Memory B cell (primary cell): ENCODE measurements around the gene RIOX2.
A peak's percentile ranks its signal among the peaks of the same experiment; 100 is the strongest.

Experiments used
- ATAC-seq: fragments of 150-1000 bp; cut with Tn5 transposase; 2 replicates; pipeline ENCODE4 v1.10.0; 2021; ENCODE audit warnings: low read depth, mild to moderate bottlenecking, moderate library complexity
- DNase-seq, 2 donors: peaks; one replicate each; pipeline ENCODE4 v3.0.0; 2022; ENCODE audit warnings: low spot score in 2 of 2
- H3K27ac Mint-ChIP-seq: one replicate; pipeline ENCODE4 v1.8.0; 2022; ENCODE audit warnings: mild to moderate bottlenecking, moderate library complexity, mixed read lengths
- H3K27me3 Mint-ChIP-seq: one replicate; pipeline ENCODE4 v1.8.0; 2022; ENCODE audit warnings: mixed read lengths
- H3K36me3 Mint-ChIP-seq: one replicate; pipeline ENCODE4 v1.8.0; 2022; ENCODE audit warnings: mild to moderate bottlenecking, mixed read lengths
- H3K4me1 Mint-ChIP-seq: one replicate; pipeline ENCODE4 v1.8.0; 2022; ENCODE audit warnings: mixed read lengths
- H3K4me3 Mint-ChIP-seq: one replicate; pipeline ENCODE4 v1.8.0; 2022; ENCODE audit warnings: mild to moderate bottlenecking, moderate library complexity, mixed read lengths
- H3K9me3 Mint-ChIP-seq: one replicate; pipeline ENCODE4 v1.8.0; 2022; ENCODE audit warnings: mixed read lengths

Gene RIOX2

DNA sequence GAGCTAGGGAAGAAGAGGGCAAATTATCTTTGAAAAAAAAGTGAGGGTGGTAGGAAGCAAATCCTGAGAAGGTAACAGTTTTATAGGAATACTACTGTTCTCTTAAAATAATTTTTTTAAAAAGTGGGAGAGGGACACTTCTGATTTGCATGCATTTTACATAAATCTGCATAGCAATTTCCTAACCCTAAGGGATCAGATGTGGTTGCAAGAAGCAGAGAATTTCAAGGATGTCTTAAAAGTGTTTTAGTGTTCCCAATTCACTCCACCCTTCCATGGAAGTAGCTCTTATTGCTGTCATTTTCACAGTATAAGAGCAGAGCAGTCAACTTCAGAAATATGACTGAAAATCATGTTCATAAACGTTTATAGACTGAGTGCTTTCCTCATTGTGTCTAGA lies 27.8 kb upstream of the RIOX2 start:
- Mint-ChIP-seq H3K4me3 (no peak overlapping the region), H3K4me1 (peaks cover 4% of the 10 kb centered on the region), H3K9me3 (no peaks in the 10 kb centered on the region), H3K27ac (no peak overlapping the region), H3K36me3 (no peaks in the 10 kb centered on the region), H3K27me3 (peaks cover 1% of the 10 kb centered on the region)
- DNase-seq (no peak), ATAC-seq (no peak)

DNA sequence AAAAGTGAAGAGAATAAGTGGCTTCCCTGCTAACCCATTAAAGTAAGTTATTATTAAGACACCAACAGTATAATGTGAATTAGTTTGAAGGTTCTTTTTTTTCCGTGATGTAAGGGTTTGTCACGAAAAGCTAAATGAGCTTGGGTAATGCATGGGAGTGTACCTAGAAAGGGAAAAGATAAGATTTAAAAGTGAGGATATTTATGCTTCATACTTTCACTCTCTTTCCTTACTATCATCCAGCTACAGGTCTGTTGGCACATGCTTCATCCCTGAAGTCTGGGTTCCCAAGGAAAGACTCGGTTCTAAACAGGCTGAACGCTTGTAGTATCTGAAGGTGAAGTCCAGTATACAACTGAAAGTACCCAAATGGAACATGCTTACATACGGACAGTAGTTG lies 26.9 kb upstream of the RIOX2 start:
- H3K4me3 Mint-ChIP-seq = no peak overlapping the region
- no peaks in the 10 kb centered on the region for H3K36me3 Mint-ChIP-seq
- no peak for DNase-seq
- ATAC-seq = no peak
- H3K27ac Mint-ChIP-seq = no peak overlapping the region
- H3K9me3 Mint-ChIP-seq = no peaks in the 10 kb centered on the region
- peaks cover 1% of the 10 kb centered on the region for H3K27me3 Mint-ChIP-seq
- H3K4me1 Mint-ChIP-seq = peaks cover 4% of the 10 kb centered on the region

DNA sequence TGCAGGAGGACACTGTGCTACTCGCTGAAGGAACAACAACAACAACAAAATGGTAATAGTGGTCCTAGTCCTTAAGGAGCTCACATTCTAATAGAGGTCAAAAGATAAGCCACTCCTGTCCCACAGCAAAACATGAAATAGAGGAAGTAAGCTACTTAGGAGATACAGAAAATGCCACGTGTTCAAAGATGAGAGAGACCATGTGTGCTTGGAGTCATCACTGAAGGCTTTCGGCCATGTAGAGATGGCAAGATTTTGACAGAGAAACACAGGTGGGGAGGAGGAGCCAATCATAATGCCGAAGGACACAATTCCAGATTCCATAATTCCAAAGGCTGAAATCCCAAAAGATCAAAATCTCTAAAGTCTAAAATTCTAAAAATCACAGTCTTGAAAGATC lies 24.8 kb upstream of the RIOX2 start:
- Mint-ChIP-seq H3K4me1 (no peaks in the 10 kb centered on the region), H3K27me3 (peaks cover 6% of the 10 kb centered on the region), H3K4me3 (no peak overlapping the region), H3K36me3 (no peaks in the 10 kb centered on the region), H3K27ac (no peak overlapping the region), H3K9me3 (no peaks in the 10 kb centered on the region)
- ATAC-seq (peak; percentile 41), DNase-seq (no peak)

DNA sequence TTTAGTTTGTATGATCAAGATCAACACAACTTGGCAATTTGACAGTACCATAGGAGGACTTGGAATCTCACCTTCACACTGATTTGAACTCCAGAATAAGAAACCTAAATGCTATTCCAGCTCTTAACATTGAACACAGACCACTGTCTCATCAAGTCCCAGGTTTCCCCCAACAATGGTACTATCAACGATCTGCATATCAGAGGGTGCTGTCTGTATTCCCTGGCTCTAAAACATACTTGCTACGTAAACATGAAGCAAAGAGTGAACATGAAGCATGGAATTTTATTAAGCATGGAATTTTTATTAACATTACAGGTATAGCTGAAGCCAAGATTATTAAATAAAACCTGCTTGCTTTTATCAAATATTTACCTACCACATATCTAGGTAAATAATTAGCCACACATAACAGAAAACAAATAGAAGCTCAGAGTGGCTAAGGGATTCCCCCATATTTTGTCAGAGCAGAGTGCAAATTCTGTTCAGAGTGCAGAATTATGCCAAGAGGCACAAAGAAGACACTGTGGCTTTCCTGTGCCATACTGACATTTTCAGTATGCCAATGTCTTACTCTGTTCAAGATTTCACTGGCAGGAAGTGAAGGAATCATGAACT lies 22.2 kb upstream of the RIOX2 start:
- H3K4me1 Mint-ChIP-seq = no peaks in the 10 kb centered on the region
- H3K9me3 Mint-ChIP-seq = no peaks in the 10 kb centered on the region
- no peak overlapping the region for H3K27ac Mint-ChIP-seq
- H3K36me3 Mint-ChIP-seq = no peaks in the 10 kb centered on the region
- H3K27me3 Mint-ChIP-seq = peaks cover 4% of the 10 kb centered on the region
- DNase-seq (no peak), ATAC-seq (no peak)
- H3K4me3 Mint-ChIP-seq = no peak overlapping the region

DNA sequence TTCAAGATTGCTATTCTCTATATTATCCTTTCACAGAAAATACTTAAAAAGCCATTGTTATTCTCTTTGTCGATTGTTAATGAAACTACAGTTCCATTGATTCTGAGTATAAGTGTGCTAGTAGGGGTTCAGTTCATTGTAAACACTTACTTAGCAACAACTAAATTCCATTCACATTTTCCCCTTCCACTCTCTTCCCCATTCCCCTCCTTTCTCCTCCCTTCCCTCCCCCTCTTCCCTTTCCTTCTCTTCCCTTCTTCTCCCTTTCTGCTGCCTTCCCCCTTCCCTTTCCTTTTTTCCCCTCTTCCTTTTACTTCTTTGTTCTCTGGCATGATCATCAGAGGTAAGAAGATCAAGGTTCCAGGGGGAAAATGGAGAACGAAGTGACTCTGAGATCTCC lies 21.3 kb upstream of the RIOX2 start:
- H3K27ac Mint-ChIP-seq = no peak overlapping the region
- H3K4me3 Mint-ChIP-seq = no peak overlapping the region
- H3K36me3 Mint-ChIP-seq = peaks cover 1% of the 10 kb centered on the region
- peaks cover 4% of the 10 kb centered on the region for H3K9me3 Mint-ChIP-seq
- H3K4me1 Mint-ChIP-seq = peaks cover 2% of the 10 kb centered on the region
- DNase-seq = no peak
- peaks cover 9% of the 10 kb centered on the region for H3K27me3 Mint-ChIP-seq
- ATAC-seq = no peak

DNA sequence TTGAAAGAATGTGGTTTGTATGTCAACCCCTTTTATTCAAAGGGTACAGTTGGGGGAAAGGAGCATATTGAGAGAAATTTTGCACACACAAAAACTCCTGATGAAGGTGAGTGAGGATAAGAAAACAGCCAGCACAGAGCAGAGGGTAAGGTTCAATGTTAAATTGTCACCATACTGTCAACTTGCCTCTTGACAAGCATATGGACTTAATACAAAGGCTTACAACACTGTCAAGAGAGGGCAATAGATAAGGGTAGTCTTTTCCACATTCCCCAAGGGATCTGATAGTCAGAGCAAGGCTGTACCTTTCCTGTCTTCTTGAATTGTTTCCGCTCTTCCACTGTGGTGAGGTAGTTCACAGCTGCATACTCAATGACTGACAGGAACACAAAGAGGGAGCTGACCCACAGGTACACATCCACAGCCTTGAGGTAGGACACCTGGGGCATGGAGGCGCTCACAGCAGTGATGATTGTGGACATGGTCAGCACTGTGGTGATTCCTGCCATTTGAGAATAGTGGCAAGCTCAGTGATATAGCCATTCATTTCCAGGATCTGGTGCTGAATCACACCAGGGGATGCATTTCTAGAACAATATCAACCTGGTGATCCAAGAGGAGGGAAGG lies 20.4 kb upstream of the RIOX2 start:
- Mint-ChIP-seq H3K27ac (no peak overlapping the region), H3K4me1 (peaks cover 2% of the 10 kb centered on the region), H3K4me3 (no peak overlapping the region), H3K27me3 (peaks cover 12% of the 10 kb centered on the region), H3K9me3 (peaks cover 6% of the 10 kb centered on the region), H3K36me3 (peaks cover 4% of the 10 kb centered on the region)
- no peak for ATAC-seq
- no peak for DNase-seq

DNA sequence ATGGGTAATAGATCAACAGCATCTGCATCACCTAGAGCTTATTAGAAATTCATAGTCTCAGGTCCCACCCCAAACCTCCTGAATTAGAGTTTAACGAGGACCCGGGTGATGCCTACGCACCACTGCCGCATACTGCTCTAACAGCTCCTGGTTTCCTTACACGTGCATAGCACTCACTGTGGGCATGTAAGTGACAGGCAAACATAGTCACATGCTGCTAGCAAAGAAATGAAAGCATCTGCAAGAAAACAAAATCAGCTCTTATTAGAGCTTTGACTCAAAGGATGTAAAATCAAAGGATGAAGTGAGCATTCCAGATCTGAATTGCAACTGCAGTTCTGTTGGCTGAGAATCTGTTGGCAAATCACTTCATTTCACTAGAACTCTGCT lies 19.1 kb upstream of the RIOX2 start:
- Mint-ChIP-seq H3K4me1 (peaks cover 2% of the 10 kb centered on the region), H3K9me3 (peaks cover 6% of the 10 kb centered on the region), H3K27me3 (peaks cover 12% of the 10 kb centered on the region), H3K36me3 (peaks cover 4% of the 10 kb centered on the region), H3K4me3 (no peak overlapping the region), H3K27ac (no peak overlapping the region)
- DNase-seq = no peak
- no peak for ATAC-seq

DNA sequence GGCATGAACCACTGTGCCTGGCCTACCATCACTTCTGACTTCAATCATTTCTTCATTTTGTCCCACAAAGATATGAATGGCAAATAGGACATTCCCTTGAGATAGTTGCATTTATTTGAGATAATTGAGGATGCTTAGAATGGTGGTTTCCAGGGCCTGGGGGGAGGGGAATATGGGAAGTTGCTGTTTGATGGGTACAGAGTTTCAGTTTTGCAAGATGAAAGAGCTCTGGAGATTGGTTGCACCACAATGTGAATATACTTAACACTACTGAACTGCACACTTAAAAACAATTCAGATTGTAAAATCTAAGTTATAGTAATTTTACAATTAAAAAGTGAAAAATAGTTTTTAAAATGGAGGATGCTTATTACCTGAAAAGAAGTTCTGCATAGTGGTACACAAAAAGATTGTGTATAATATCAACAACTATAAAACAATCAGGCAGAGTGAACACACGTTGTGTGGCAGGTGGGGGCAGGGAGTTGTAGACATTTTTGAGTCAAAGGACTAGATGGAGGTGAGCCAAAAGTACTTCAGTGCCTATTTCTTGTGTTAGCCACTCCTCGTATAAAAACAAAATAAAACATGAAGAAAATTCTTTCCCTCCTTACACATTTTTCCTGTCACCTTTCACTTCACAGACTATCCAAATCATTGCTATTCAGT lies 18.5 kb upstream of the RIOX2 start:
- H3K36me3 Mint-ChIP-seq = peaks cover 4% of the 10 kb centered on the region
- H3K9me3 Mint-ChIP-seq = peaks cover 6% of the 10 kb centered on the region
- peaks cover 12% of the 10 kb centered on the region for H3K27me3 Mint-ChIP-seq
- DNase-seq (no peak), ATAC-seq (no peak)
- no peak overlapping the region for H3K4me3 Mint-ChIP-seq
- H3K27ac Mint-ChIP-seq = no peak overlapping the region
- peaks cover 2% of the 10 kb centered on the region for H3K4me1 Mint-ChIP-seq

DNA sequence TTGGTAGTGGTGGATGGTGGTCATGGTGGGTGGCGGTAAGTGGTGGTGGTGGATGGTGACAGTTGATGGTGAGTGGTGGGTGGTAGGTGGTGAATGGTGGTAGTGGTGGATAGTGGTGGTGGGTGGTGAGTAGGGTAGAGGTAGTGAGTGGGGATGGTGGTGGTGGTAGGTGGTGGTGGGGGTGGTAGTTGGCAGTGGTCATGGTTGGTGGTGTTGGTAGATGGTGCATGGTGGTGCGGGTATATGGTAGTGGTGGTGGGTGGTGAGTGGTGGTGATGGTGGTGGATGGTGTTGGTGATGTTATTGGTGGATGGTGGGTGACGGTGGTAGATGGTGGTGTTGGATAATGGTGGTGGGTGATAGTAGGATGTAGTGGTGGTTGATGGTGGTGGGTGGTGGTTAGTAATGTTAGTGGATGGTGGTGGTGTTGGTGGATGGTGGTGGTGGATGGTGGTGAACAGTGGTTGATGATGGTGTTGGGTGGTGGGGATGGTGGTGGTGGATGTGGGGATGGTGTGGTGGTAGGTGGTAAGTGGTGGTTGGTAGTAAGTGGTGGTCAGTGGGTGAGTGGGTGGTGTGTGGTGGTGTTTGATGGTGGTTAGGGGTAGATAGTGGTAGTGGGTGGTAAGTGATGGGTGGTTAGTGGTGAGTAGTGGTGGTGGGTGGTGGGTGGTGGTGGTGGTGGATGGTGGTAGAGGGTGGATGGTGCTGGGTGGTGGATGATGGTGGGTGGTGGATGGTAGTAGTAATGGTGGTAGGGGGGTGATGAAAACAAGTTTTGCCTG lies 16.7 kb upstream of the RIOX2 start:
- no peak overlapping the region for H3K27ac Mint-ChIP-seq
- H3K4me3 Mint-ChIP-seq = no peak overlapping the region
- H3K27me3 Mint-ChIP-seq = peaks cover 12% of the 10 kb centered on the region
- peaks cover 2% of the 10 kb centered on the region for H3K4me1 Mint-ChIP-seq
- ATAC-seq (no peak), DNase-seq (no peak)
- peaks cover 6% of the 10 kb centered on the region for H3K9me3 Mint-ChIP-seq
- peaks cover 4% of the 10 kb centered on the region for H3K36me3 Mint-ChIP-seq

DNA sequence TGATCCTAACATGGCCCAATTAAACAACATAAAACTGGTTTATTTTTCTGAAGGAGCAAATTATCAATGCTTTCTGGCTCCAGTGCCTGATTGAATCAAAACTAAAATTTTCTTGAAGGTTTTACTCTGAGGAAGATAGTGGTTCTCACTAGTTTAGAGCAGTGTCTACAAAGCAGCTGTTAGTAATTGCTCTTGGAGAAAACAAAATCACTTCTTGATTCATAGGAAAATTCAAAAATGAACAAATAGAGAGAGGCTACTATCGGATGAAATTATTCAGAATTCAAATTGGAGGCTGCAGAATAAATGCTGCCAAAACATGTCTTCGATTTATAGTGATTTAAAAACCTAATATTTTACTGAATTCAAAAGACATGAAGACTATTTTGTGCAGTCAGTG lies 15.1 kb upstream of the RIOX2 start:
- Mint-ChIP-seq H3K36me3 (peaks cover 4% of the 10 kb centered on the region), H3K4me3 (no peak overlapping the region), H3K9me3 (peaks cover 6% of the 10 kb centered on the region), H3K4me1 (peaks cover 2% of the 10 kb centered on the region), H3K27ac (no peak overlapping the region), H3K27me3 (peaks cover 7% of the 10 kb centered on the region)
- ATAC-seq = no peak
- DNase-seq = no peak

DNA sequence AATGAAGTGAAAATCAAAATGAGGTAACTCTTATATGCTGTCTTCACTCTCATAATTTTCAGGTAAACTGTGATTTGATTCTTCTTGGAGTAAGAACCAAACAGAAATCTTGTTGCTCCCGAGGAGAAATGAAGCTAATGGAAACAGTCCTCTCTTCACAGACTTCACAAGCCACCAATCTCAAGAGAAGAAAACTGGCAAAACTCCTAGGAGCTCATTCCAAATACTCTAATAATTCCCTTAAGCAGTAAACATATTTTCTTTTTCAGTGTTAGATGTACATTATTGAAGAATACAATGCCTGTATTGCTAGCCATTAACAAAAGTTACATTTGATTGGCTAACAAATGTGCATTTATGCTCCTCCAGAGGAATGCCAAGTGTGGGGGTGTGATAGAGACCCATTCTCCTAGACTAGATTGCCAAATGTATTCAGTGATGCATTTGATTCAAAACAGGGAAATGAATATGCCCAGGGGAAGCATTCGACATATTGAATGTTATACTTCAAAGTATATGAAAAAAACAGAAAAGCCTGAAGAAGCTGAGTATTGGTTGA lies 11.8 kb upstream of the RIOX2 start:
- Mint-ChIP-seq H3K27me3 (peaks cover 7% of the 10 kb centered on the region), H3K4me1 (peaks cover 2% of the 10 kb centered on the region), H3K4me3 (no peak overlapping the region), H3K9me3 (peaks cover 6% of the 10 kb centered on the region), H3K27ac (no peak overlapping the region), H3K36me3 (peaks cover 4% of the 10 kb centered on the region)
- DNase-seq (no peak), ATAC-seq (no peak)

DNA sequence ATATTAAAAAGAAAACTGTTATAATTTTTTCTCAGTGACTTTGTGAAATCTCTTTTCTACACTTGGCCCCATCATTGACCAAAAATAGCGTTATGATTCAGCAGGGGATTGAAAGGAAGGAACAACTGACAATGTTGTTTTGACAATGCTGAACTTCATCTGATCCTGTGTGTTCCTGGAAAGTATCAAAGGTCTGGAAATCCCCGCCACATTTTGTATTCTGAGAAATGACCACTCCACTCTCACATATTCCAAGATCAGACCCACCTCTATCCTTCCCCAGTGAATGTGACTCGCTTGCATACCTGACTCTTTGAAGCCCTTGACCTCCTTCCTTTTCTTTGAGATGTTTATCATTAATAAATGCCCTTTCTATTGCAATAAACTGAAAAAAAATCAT lies 9.7 kb upstream of the RIOX2 start:
- ATAC-seq (no peak), DNase-seq (no peak)
- Mint-ChIP-seq H3K27ac (no peak overlapping the region), H3K36me3 (no peaks in the 10 kb centered on the region), H3K9me3 (no peaks in the 10 kb centered on the region), H3K4me3 (no peak overlapping the region), H3K27me3 (no peaks in the 10 kb centered on the region), H3K4me1 (no peaks in the 10 kb centered on the region)

DNA sequence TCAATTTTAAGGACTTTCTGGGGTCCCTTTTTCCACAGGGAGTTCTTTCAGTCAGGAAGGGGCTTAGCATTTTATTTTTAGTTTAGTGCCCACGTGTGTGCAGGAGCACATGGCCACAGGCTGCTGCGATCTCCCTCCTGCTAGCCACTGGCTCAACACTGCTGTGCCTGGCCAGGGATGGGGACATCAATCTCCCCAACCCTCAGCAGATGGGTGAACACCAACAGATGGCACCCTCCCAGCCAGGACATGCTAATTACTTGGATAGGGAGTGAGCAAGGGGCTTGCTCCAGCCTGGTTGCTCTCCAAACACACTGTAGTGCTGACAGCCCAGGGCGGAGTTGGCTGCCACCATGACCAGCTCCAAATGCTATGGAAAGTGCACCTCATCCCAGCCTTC lies 7.4 kb upstream of the RIOX2 start:
- no peaks in the 10 kb centered on the region for H3K27me3 Mint-ChIP-seq
- no peak for ATAC-seq
- H3K4me1 Mint-ChIP-seq = no peaks in the 10 kb centered on the region
- no peak overlapping the region for H3K4me3 Mint-ChIP-seq
- DNase-seq = no peak
- no peaks in the 10 kb centered on the region for H3K9me3 Mint-ChIP-seq
- H3K36me3 Mint-ChIP-seq = no peaks in the 10 kb centered on the region
- H3K27ac Mint-ChIP-seq = no peak overlapping the region

DNA sequence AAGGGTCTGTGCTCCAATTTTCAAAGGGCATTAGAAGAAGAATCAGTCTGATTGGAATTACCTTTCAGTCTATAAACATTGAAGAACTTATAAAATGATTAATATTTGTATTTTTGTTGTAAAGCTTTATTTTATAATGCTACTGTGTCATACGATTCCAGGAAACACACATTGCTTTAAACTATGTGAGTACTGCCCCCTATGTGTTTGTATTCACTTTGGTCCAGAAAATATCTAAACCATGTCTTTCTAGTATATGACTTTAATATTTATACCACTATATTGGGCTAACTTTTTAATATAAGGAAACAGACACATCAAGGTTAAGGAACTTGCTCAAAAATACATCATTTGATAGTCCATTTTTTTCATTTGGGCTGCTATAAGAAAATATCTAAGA lies 3.2 kb upstream of the RIOX2 start:
- no peaks in the 10 kb centered on the region for H3K9me3 Mint-ChIP-seq
- no peak for DNase-seq
- no peaks in the 10 kb centered on the region for H3K36me3 Mint-ChIP-seq
- H3K4me1 Mint-ChIP-seq = peaks cover 13% of the 10 kb centered on the region
- no peak for ATAC-seq
- H3K27me3 Mint-ChIP-seq = no peaks in the 10 kb centered on the region
- no peak overlapping the region for H3K4me3 Mint-ChIP-seq
- no peak overlapping the region for H3K27ac Mint-ChIP-seq
